ENCODE results near the gene SP2.

The SP2 gene

GRCh38 chr17:47978324-47978723, 82.3 kb downstream of the SP2 start:
- Histone ChIP-seq H3K27me3 (ENCODE audit: control insufficient read depth in 1 of 2, insufficient read depth in 2 of 2, low read length in 2 of 2) (no peaks in the 10 kb centered on the region), H3K4me1 (ENCODE audit: insufficient read depth, low read length) (no peaks in the 10 kb centered on the region), H3K9ac (ENCODE audit: low read length) (no peak overlapping the region), H3K27ac (ENCODE audit: low read depth, low read length) (no peak overlapping the region), H3K4me3 (ENCODE audit: low read depth in 1 of 2, low read length in 2 of 2) (no peak overlapping the region), H3K9me3 (ENCODE audit: low read length) (no peaks in the 10 kb centered on the region), H3K36me3 (ENCODE audit: insufficient read depth, low read length) (peaks cover 65% of the 10 kb centered on the region)
